Stimulated activated CD8-positive, alpha-beta memory T cell treated with anti-CD3 and anti-CD28 coated beads, Interleukin-15, amount 100 ng/mL, for 1 hour (primary cell): Measurements from ENCODE around the gene TEKTIP1.

Source experiments
- DNase-seq: peaks from one replicate; pipeline ENCODE4 v3.0.0-alpha.2; 2020; ENCODE audit warnings: low read depth

Gene TEKTIP1

DNA sequence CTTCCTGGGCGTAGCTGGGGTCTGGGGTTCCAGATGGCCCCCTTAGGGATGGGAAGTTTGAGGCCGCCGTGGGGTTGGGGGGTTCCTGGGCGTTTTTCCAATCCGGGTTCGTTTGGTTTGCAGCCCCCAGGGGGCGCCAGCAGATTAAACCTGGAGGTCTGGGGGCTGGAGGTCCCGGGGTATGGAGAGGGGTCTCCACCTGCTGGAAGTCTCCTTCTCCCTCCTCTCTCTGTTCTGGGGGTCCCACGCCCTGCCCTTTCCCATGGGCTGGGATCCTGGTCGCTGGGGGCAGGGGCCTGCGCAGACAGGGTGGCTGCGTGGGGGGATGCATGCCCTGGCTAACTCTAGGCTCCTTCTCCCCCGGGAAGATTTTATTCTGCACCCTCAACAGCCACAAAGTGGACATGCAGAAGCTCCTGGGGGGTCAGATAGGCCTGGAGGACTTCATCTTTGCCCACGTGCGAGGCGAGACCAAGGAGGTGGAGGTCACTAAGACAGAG, 47.2 kb downstream of the TEKTIP1 start:
- no peak for DNase-seq

DNA sequence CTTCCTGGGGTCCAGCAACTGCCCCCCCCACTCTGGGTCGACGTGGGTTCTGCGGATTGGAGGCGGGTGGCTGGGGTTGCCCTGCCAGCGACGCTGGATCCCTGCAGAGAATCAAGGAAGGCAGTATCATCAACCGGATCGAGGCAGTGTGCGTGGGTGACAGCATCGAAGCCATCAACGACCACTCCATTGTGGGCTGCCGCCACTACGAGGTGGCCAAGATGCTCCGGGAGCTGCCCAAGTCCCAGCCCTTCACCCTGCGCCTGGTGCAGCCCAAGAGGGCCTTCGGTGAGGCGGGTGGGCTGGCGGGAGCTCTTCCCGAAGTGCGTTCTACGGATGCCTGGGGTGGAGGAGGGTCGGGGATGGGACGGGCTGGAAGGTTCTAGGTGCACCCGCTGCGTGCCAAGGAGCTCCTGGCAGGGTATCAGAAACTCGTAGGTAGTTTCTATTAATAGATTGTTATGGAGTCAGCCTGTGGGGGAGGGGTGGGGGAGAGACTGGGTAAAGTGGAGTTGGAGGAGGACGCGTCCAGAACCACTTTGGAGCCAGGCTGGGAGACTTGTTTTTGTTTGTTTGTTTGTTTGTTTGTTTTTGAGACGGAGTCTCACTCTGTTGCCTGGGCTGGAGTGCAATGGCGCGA, 47.9 kb downstream of the TEKTIP1 start:
- no peak for DNase-seq

DNA sequence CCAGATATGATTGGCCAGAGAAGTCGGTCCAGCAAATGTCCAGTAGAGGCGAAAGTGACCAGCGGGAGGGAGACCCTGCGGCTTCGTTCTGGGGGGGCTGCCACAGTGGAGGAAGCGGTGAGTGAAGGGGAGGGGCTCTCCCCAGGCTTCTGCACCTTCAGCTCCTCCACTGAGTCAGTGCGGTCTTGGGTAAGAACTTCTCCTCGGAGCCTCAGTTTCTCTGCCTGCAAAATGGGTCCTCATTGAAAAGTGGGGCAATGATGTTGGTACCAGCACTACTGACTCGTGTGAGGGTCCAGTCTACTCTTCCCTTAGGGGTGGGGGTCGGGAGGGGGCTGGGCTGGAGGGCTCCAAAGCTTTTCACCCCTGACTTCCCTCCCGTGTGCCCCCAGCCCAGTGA, 50.5 kb downstream of the TEKTIP1 start:
- DNase-seq, result no peak

DNA sequence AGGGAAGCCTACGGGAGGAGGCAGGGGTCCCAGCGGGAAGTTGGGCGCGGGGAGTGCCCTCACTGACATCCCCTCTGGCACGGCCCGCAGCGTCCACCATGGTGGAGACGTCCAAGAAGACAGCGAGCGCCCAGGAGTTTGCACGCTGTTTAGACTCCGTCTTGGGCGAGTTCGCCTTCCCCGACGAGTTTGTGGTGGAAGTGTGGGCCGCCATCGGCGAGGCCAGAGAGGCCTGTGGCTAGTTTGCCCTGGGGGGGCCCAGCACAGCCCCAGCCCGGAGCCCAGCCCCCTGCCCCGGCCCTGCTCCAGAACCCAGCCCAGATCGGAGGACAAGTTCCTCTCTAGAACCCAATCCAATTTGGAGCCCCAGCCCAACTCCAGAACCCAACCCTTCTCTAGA, 51.0 kb downstream of the TEKTIP1 start:
- DNase-seq, result no peak

DNA sequence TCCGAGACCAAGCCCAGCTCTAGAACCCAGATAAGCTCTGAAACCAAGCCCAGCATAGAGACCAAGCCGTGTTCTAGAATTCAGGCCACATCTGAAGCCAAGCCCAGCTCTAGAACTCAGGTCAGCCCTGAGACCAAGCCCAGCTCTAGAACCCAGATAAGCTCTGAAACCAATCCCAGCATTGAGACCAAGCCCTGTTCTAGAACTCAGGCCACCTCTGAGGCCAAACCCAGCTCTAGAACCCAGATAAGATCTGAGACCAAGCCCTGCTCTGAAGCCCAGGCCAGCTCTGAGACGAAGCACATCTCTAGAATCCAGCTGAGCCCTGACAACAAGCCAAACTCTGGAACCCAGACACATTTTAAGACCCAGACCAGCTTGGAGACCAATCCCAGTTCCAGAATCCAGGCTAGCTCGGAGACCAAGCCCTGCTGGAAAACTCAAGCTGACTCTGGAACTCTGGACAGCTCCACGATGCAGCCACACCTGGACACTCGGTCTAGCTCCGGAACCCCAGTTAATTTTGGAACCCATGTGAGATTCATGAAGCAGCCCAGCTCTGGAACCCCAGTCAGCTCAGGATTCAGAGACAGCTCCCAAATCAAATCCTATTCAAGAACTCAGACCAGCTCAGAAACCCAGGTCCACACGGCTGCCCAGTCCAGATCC, 52.2 kb downstream of the TEKTIP1 start:
- DNase-seq, result no peak

DNA sequence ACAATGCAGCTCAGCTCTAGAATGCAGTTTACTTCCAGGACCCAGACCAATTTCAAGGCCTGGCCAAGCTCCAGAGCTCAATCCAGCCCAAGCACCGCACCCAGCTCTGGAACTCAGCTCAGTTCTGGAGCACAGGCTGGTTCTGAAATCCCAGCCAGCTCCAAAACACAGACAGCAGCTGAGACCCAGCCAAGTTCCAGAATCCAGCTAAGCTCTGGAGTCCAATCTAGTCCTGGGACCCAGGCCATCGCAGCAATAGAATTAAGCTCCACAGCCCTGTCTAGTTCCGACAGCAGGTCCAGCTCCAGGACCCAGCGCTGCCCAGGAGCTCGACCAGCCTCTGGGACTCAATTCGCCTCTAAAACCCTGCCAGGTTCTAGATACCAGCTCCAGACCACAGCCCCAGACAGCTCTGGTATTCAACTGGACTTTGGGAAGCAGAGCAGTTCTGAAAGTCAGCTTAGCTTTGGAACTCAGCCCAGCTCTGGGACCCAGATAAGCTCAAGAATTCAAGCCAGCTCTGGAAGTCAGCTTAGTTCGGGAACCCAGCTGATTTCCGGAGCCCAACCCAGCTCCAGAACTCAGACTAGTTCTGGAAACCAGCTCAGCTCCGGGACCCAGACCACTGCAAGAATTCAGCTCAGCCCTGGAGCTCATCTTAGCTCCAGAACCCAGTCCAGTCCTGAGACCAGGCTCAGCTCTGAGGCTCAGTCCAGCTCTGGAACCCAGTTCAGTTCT, 53.1 kb downstream of the TEKTIP1 start:
- no peak for DNase-seq

DNA sequence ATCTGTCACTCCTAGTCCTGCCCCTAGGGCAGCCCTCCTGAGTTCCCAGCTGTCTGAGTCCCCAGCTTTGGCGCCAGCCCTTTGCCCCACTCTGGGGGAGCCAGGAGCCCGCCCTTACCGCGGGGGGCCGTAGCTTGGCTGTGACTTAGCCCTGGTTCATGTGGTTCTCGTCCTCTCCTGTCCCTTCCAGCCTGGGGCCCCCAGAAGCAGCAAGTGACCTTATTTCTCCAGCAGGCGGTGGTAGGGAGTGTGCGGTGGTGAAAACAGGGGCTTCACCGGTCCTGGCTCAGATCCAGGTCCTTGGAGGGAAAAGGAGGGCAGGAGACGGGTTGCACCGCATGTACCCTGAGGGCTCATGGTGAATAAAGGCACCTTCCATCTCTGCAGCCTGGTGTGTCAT, 54.2 kb downstream of the TEKTIP1 start:
- DNase-seq, result no peak
